H1 (cell line): ENCODE data around the gene F11R. TPM values are rescaled to one million over a fixed set of nuclear protein-coding genes. Genes with fewer than 3 reads are reported as not detected.

ENCODE experiments used
- CHD7 ChIP-seq: fragments of 300-600 bp; sonication (generic); IDR thresholded peaks from 2 replicates; pipeline ENCODE4 v1.7.1; 2012; ENCODE audit warnings: low read length, moderate library complexity, mild to moderate bottlenecking, inconsistent platforms; ENCODE audit not compliant: insufficient replicate concordance
- EZH2 ChIP-seq: fragments of 200-600 bp; sonication (generic); IDR thresholded peaks from 2 replicates; pipeline ENCODE4 v1.7.1; 2012; ENCODE audit warnings: low read depth, mild to moderate bottlenecking, moderate library complexity, low read length, inconsistent platforms; ENCODE audit not compliant: severe bottlenecking
- KDM4A ChIP-seq: IDR thresholded peaks from one replicate; pipeline ENCODE4 v1.7.1; 2012; ENCODE audit warnings: low read depth, mild to moderate bottlenecking, moderate library complexity, low read length, inconsistent platforms; ENCODE audit not compliant: severe bottlenecking
- MAFK ChIP-seq: IDR thresholded peaks from 2 replicates; pipeline ENCODE4 v1.6.1; 2012; ENCODE audit warnings: low read depth, mild to moderate bottlenecking, improper control_type of control experiment, low read length
- PHF8 ChIP-seq: fragments of 200-600 bp; sonication (generic); conservative IDR thresholded peaks from 2 replicates; pipeline ENCODE4 v1.7.1; 2012; ENCODE audit warnings: low read depth, mild to moderate bottlenecking, inconsistent platforms, low read length, moderate library complexity
- POLR2A ChIP-seq, 2 experiments: IDR thresholded peaks; 1 replicate in 1 of 2; 2 replicates in 1 of 2; pipeline ENCODE4 v1.6.1; 2011; ENCODE audit warnings: low read depth in 2 of 2, low read length in 2 of 2, mild to moderate bottlenecking in 2 of 2; ENCODE audit errors: control extremely low read depth in 1 of 2
- RAD21 ChIP-seq, 2 experiments: IDR thresholded peaks in 1 of 2; conservative IDR thresholded peaks in 1 of 2; 2 replicates each; pipeline ENCODE4 v1.6.1; 2011; ENCODE audit warnings: low read depth in 2 of 2, low read length in 2 of 2, improper control_type of control experiment in 1 of 2, inconsistent platforms in 1 of 2, mild to moderate bottlenecking in 1 of 2, moderate library complexity in 1 of 2
- RBBP5 ChIP-seq: IDR thresholded peaks from 2 replicates; pipeline ENCODE4 v1.7.1; 2012; ENCODE audit warnings: low read depth, mild to moderate bottlenecking, inconsistent platforms, low read length, moderate library complexity, borderline replicate concordance
- SIN3A ChIP-seq, 2 experiments: IDR thresholded peaks in 1 of 2; conservative IDR thresholded peaks in 1 of 2; 2 replicates each; pipeline ENCODE4 v1.6.1; 2011 to 2012; ENCODE audit warnings: low read length in 2 of 2, improper control_type of control experiment in 1 of 2, low read depth in 1 of 2, mild to moderate bottlenecking in 1 of 2
- SP4 ChIP-seq: IDR thresholded peaks from 2 replicates; pipeline ENCODE4 v1.6.1; 2012; ENCODE audit warnings: low read length, inconsistent platforms
- SUZ12 ChIP-seq: fragments of 200-600 bp; sonication (generic); IDR thresholded peaks from 2 replicates; pipeline ENCODE4 v1.6.1; 2012; ENCODE audit warnings: mild to moderate bottlenecking, inconsistent platforms, low read length, moderate library complexity, mixed read lengths
- TCF12 ChIP-seq: IDR thresholded peaks from 2 replicates; pipeline ENCODE4 v1.6.1; 2011; ENCODE audit warnings: low read depth, mild to moderate bottlenecking, low read length
- polyA plus RNA-seq, 7 experiments: library from polyadenylated mRNA; depleted of rRNA in 3 of 7; stranded (reverse) in 5 of 7; unstranded in 2 of 7; fragments of >200 nt in 5 of 7; fragments of 200-250 nt in 2 of 7; gene quantifications; 1 replicate in 5 of 7; 2 replicates in 1 of 7; 4 replicates in 1 of 7; pipeline versions ENCODE4 v1.2.1 to v1.2.3, GENCODE V29; 2011 to 2013; ENCODE audit warnings: missing spikeins in 2 of 7, mixed read lengths in 2 of 7
- total RNA-seq: library from RNA; stranded (reverse); fragmentation: NEBNext Ultra II Directional; extraction: Animal tissue kit (Norgen Biotek cat#: 25700); gene quantifications from 2 replicates; pipeline ENCODE4 v1.2.1, GENCODE V29; 2021

Gene F11R
- total and polyA plus RNA-seq, 2 of the 8 experiments (the other 6 are each of a cell fraction or from before 2014, with no cell fraction given) = 159 to 200 TPM

GRCh38 chr1:160979286-160979685, 41.7 kb downstream of the F11R start (continued):
- TF ChIP-seq CHD7 (no peak), POLR2A (IDR thresholded peaks at IDR 0.05; ENCODE audit: control extremely low read depth in 1 of 2, low read depth in 2 of 2, low read length in 2 of 2) (no peak), SUZ12 (no peak), EZH2 (no peak), SP4 (no peak), TCF12 (no peak), RBBP5 (no peak), PHF8 (no peak), KDM4A (no peak), MAFK (no peak), SIN3A (conservative IDR thresholded peaks at IDR 0.05 in 1 of 2, IDR thresholded peaks at IDR 0.05 in 1 of 2; ENCODE audit: low read depth in 1 of 2, low read length in 2 of 2) (no peak), RAD21 (IDR thresholded peaks at IDR 0.05 in 1 of 2, conservative IDR thresholded peaks at IDR 0.05 in 1 of 2; ENCODE audit: low read depth in 2 of 2, low read length in 2 of 2) (no peak)
